ENCODE results near the gene SEPTIN2.

DNA sequence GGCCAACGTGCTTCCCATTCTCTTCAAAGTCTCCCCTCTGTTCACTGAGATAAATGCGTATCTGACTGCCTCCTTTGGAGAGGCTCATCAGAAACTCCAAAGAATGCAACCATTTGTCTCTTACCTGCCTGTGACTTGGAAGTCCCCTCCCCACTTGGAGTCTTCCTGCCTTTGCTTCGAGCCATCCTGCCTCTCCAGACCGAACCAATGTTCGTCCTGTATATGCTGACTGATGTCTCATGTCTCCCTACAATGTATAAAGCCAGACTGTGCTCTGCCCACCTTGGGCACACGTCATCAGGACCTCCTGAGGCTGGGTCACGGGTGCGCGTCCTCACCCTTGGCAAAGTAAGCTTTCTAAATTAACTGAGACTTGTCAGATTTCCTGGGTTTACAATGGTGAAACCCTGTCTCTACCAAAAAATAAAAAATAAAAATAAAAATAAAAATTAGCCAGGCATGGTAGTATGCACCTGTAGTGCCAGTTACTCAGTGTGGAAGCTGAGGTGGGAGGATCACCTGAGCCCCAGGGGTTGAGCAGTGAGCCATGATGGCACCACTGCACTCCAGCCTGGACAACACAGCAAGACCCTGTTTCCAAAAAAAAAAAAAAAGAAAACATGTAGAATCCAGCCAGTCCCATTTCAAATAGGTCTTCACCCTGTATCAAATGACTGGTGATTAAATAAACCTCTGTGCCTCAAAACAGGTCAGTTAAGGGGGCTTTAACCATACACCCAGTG, 29.2 kb upstream of the SEPTIN2 start:
- TF ChIP-seq, protein P1, sequence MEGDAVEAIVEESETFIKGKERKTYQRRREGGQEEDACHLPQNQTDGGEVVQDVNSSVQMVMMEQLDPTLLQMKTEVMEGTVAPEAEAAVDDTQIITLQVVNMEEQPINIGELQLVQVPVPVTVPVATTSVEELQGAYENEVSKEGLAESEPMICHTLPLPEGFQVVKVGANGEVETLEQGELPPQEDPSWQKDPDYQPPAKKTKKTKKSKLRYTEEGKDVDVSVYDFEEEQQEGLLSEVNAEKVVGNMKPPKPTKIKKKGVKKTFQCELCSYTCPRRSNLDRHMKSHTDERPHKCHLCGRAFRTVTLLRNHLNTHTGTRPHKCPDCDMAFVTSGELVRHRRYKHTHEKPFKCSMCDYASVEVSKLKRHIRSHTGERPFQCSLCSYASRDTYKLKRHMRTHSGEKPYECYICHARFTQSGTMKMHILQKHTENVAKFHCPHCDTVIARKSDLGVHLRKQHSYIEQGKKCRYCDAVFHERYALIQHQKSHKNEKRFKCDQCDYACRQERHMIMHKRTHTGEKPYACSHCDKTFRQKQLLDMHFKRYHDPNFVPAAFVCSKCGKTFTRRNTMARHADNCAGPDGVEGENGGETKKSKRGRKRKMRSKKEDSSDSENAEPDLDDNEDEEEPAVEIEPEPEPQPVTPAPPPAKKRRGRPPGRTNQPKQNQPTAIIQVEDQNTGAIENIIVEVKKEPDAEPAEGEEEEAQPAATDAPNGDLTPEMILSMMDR (IDR thresholded peaks at IDR 0.05), result no peak
- no peak for TF ChIP-seq HMGA2 (CRISPR knock-in tag; IDR thresholded peaks at IDR 0.05)
- no peak for TF ChIP-seq RORB (CRISPR knock-in tag; IDR thresholded peaks at IDR 0.05)
- TF ChIP-seq, protein P2, sequence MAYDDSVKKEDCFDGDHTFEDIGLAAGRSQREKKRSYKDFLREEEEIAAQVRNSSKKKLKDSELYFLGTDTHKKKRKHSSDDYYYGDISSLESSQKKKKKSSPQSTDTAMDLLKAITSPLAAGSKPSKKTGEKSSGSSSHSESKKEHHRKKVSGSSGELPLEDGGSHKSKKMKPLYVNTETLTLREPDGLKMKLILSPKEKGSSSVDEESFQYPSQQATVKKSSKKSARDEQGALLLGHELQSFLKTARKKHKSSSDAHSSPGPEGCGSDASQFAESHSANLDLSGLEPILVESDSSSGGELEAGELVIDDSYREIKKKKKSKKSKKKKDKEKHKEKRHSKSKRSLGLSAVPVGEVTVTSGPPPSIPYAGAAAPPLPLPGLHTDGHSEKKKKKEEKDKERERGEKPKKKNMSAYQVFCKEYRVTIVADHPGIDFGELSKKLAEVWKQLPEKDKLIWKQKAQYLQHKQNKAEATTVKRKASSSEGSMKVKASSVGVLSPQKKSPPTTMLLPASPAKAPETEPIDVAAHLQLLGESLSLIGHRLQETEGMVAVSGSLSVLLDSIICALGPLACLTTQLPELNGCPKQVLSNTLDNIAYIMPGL (CRISPR knock-in tag; IDR thresholded peaks at IDR 0.05), result no peak
- TF ChIP-seq FOXJ3 (CRISPR knock-in tag; IDR thresholded peaks at IDR 0.05; ENCODE audit: borderline replicate concordance), result no peak
- TF ChIP-seq ZBTB21 (CRISPR knock-in tag; IDR thresholded peaks at IDR 0.05; ENCODE audit: borderline replicate concordance), result no peak
- TF ChIP-seq, protein P3, sequence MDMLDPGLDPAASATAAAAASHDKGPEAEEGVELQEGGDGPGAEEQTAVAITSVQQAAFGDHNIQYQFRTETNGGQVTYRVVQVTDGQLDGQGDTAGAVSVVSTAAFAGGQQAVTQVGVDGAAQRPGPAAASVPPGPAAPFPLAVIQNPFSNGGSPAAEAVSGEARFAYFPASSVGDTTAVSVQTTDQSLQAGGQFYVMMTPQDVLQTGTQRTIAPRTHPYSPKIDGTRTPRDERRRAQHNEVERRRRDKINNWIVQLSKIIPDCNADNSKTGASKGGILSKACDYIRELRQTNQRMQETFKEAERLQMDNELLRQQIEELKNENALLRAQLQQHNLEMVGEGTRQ (CRISPR knock-in tag; IDR thresholded peaks at IDR 0.05), result no peak
- TF ChIP-seq SP1 (CRISPR knock-in tag; conservative IDR thresholded peaks at IDR 0.05), result no peak
- TF ChIP-seq, protein P4, sequence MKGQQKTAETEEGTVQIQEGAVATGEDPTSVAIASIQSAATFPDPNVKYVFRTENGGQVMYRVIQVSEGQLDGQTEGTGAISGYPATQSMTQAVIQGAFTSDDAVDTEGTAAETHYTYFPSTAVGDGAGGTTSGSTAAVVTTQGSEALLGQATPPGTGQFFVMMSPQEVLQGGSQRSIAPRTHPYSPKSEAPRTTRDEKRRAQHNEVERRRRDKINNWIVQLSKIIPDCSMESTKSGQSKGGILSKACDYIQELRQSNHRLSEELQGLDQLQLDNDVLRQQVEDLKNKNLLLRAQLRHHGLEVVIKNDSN (CRISPR knock-in tag; IDR thresholded peaks at IDR 0.05), result no peak
- TF ChIP-seq ZNF219 (CRISPR knock-in tag; IDR thresholded peaks at IDR 0.05; ENCODE audit: borderline replicate concordance), result no peak
- TF ChIP-seq ATF3 (CRISPR knock-in tag; conservative IDR thresholded peaks at IDR 0.05), result no peak
- no peak for TF ChIP-seq NR2C2 (CRISPR knock-in tag; IDR thresholded peaks at IDR 0.05)
